MM.1S (cell line): ENCODE results near the gene BNIP5.

Source experiments
- EZH2 ChIP-seq: fragments of 300-600 bp; sonication (generic); optimal IDR thresholded peaks from 2 replicates; pipeline ENCODE3; 2017; ENCODE audit warnings: low read depth, mild to moderate bottlenecking, antibody characterized with exemption, low read length, mixed read lengths
- TF ChIP-seq, protein P1 (sequence below): fragments of 300-600 bp; sonication (generic); IDR thresholded peaks from 2 replicates; pipeline ENCODE4 v1.5.1; 2016; ENCODE audit warnings: antibody characterized with exemption, low read length, mixed read lengths

DNA sequence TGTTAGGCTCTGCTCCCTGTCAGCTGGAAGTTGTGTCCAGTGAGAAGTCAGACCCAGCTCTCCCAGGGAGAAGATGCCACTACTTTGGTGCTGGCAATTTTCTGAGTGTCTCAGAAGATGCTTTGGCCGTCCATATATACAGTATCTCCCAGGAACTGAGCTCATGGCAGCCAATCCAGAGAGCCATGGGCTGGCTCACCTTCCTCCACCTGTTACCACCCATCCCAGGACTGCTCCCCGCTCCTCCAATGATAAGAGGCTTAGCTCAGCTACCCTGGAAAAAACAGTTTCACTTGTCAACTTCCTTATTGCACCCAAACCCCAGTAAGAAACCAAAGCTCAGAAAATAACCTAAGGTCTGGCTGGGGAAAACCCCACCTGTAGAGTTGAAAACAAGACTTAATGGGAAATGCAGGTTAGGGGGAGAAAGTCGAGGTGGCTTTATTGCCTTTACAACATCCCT lies at the start of gene BNIP5:
- TF ChIP-seq, protein P1, sequence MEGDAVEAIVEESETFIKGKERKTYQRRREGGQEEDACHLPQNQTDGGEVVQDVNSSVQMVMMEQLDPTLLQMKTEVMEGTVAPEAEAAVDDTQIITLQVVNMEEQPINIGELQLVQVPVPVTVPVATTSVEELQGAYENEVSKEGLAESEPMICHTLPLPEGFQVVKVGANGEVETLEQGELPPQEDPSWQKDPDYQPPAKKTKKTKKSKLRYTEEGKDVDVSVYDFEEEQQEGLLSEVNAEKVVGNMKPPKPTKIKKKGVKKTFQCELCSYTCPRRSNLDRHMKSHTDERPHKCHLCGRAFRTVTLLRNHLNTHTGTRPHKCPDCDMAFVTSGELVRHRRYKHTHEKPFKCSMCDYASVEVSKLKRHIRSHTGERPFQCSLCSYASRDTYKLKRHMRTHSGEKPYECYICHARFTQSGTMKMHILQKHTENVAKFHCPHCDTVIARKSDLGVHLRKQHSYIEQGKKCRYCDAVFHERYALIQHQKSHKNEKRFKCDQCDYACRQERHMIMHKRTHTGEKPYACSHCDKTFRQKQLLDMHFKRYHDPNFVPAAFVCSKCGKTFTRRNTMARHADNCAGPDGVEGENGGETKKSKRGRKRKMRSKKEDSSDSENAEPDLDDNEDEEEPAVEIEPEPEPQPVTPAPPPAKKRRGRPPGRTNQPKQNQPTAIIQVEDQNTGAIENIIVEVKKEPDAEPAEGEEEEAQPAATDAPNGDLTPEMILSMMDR, result no peak
- no peak for TF ChIP-seq EZH2
